Keratinocyte (primary cell): Measurements from ENCODE around the gene MAP3K20. TPM values are rescaled to one million over a fixed set of nuclear protein-coding genes. Genes with fewer than 3 reads are reported as not detected.

Experiments used
- DNase-seq: peaks from one replicate; pipeline ENCODE4 v3.0.0-alpha.2; 2011; ENCODE audit warnings: low read depth, missing footprints, low spot score
- FAIRE-seq: peaks from 2 replicates; lab custom pipeline; 2011; peaks lifted over from hg19 to GRCh38; lab: Jason Lieb, UNC
- H2AFZ ChIP-seq: 2 replicates; pipeline ENCODE4 v1.6.0; 2012; ENCODE audit warnings: low read length, control low read depth, inconsistent platforms; ENCODE audit not compliant: control insufficient read depth
- H3K27ac ChIP-seq: 2 replicates; pipeline ENCODE4 v1.5.1; 2011; ENCODE audit warnings: low read length; ENCODE audit not compliant: control insufficient read depth, insufficient read depth
- H3K27me3 ChIP-seq: 3 replicates; pipeline ENCODE4 v1.6.0; 2011; ENCODE audit warnings: low read length; ENCODE audit not compliant: control insufficient read depth, insufficient read depth; ENCODE audit errors: extremely low read depth
- H3K36me3 ChIP-seq, 2 experiments: 2 replicates in 1 of 2; 3 replicates in 1 of 2; pipeline ENCODE4 v1.5.1; 2011; ENCODE audit warnings: low read length in 2 of 2, mild to moderate bottlenecking in 1 of 2; ENCODE audit not compliant: control insufficient read depth in 2 of 2, insufficient read depth in 2 of 2; ENCODE audit errors: extremely low read depth in 1 of 2
- H3K4me1 ChIP-seq: 3 replicates; pipeline ENCODE4 v1.5.1; 2011; ENCODE audit warnings: low read length; ENCODE audit not compliant: control insufficient read depth, insufficient read depth; ENCODE audit errors: extremely low read depth
- H3K4me2 ChIP-seq: 3 replicates; pipeline ENCODE4 v1.6.0; 2011; ENCODE audit warnings: low read depth, low read length; ENCODE audit not compliant: control insufficient read depth, insufficient read depth; ENCODE audit errors: extremely low read depth
- H3K4me3 ChIP-seq, 3 experiments: fragments of 200-600 bp in 1 of 3; sonication (generic) in 1 of 3; 2 replicates in 2 of 3; 3 replicates in 1 of 3; pipeline ENCODE4 v1.5.1; 2011 to 2016; ENCODE audit warnings: low read length in 3 of 3, mild to moderate bottlenecking in 3 of 3, control low read depth in 2 of 3, inconsistent platforms in 1 of 3, low read depth in 1 of 3, mixed read lengths in 1 of 3, mixed run types in 1 of 3, moderate library complexity in 1 of 3; ENCODE audit not compliant: control insufficient read depth in 2 of 3, insufficient read depth in 2 of 3; ENCODE audit errors: extremely low read depth in 1 of 3
- H3K79me2 ChIP-seq: 2 replicates; pipeline ENCODE4 v1.6.0; 2012; ENCODE audit warnings: low read length; ENCODE audit not compliant: control insufficient read depth, insufficient read depth
- H3K9ac ChIP-seq: 3 replicates; pipeline ENCODE4 v1.6.0; 2011; ENCODE audit warnings: low read length; ENCODE audit not compliant: control insufficient read depth, insufficient read depth; ENCODE audit errors: extremely low read depth
- H3K9me1 ChIP-seq: 3 replicates; pipeline ENCODE4 v1.6.0; 2011; ENCODE audit warnings: low read length; ENCODE audit not compliant: control insufficient read depth, insufficient read depth; ENCODE audit errors: extremely low read depth
- H3K9me3 ChIP-seq: 2 replicates; pipeline ENCODE4 v1.5.1; 2012; ENCODE audit warnings: low read depth, low read length; ENCODE audit not compliant: control insufficient read depth
- H4K20me1 ChIP-seq: 3 replicates; pipeline ENCODE4 v1.6.0; 2011; ENCODE audit warnings: low read length; ENCODE audit not compliant: control insufficient read depth, insufficient read depth; ENCODE audit errors: extremely low read depth
- CTCF ChIP-seq, 3 experiments: IDR thresholded peaks in 1 of 3; conservative IDR thresholded peaks in 1 of 3; optimal IDR thresholded peaks in 1 of 3; 2 replicates in 2 of 3; 3 replicates in 1 of 3; pipeline versions ENCODE3 to v1.5.1; 2011; ENCODE audit warnings: low read length in 3 of 3, mild to moderate bottlenecking in 3 of 3, moderate library complexity in 2 of 3, control low read depth in 1 of 3, inconsistent platforms in 1 of 3; ENCODE audit not compliant: insufficient read depth in 2 of 3; ENCODE audit errors: extremely low read depth in 1 of 3
- EZH2 ChIP-seq: IDR thresholded peaks from one replicate; pipeline ENCODE4 v1.6.1; 2012; ENCODE audit warnings: inconsistent platforms, mild to moderate bottlenecking, low read length, moderate library complexity
- dilution Hi-C: fragments of 300-500 bp; cut with MboI; formaldehyde crosslinking; loops from one replicate; pipeline ENCODE4 v1.7.0; 2020; ENCODE audit warnings: low sequenced_read_pairs; ENCODE audit not compliant: extremely low pct_ligation_motif_present
- polyA plus RNA-seq, 5 experiments: library from polyadenylated mRNA; depleted of rRNA in 3 of 5; stranded (reverse) in 3 of 5; stranded (forward) in 1 of 5; unstranded in 1 of 5; fragments of >200 nt; gene quantifications; 1 replicate in 1 of 5; 2 replicates in 3 of 5; 3 replicates in 1 of 5; pipeline versions ENCODE4 v1.2.1 to v1.2.3, GENCODE V29; 2011 to 2012; ENCODE audit warnings: missing spikeins in 2 of 5, low read depth in 1 of 5, low replicate concordance in 1 of 5

Gene MAP3K20
- polyA plus RNA-seq, 1 donor (not counting 4 experiments of a cell fraction or from before 2014, with no cell fraction given), result 31.7 TPM

DNA sequence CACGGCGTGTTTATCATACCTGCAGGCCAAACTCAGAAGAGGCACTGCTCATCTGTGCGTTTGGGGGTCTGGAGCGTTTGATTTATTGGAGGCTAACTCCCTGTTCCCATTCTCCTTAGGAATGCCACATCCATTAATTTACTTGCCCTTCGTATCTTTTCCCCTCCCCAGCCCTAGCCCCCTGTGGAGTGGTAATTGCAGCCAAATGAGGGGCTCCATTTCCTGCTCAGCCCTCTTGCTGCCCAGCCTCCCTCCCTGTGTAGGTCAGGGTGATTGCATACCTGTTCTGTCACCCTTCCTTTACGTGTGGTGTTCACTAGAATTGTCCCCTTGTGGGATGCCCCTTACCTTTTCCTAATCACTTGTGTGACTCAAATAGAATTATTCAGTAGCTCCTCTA lies 120.4 kb downstream of the MAP3K20 start:
- no peak overlapping the region for H3K27ac ChIP-seq
- peaks cover 1 to 11% of the 10 kb centered on the region in 2 experiments for H3K36me3 ChIP-seq
- H3K9me1 ChIP-seq, result no peaks in the 10 kb centered on the region
- TF ChIP-seq EZH2 (no peak), CTCF (optimal IDR thresholded peaks at IDR 0.05 in 1 of 3, IDR thresholded peaks at IDR 0.05 in 1 of 3, conservative IDR thresholded peaks at IDR 0.05 in 1 of 3; ENCODE audit: extremely low read depth in 1 of 3, insufficient read depth in 2 of 3, low read length in 3 of 3) (no peak)
- H3K4me1 ChIP-seq, result peaks cover 14% of the 10 kb centered on the region
- no peaks in the 10 kb centered on the region for H3K79me2 ChIP-seq
- H3K9ac ChIP-seq, result no peak overlapping the region
- dilution Hi-C loops, result loop anchor here (25.0 kb wide), 1 partner anchor 159 kb away; no protein-coding TSS in a partner anchor
- H3K27me3 ChIP-seq, result no peaks in the 10 kb centered on the region
- FAIRE-seq (no peak), DNase-seq (no peak)
- H3K4me2 ChIP-seq, result no peak overlapping the region
- no peak overlapping the region for H2AFZ ChIP-seq
- no peak overlapping the region for H3K4me3 ChIP-seq
- H4K20me1 ChIP-seq, result no peaks in the 10 kb centered on the region
- no peaks in the 10 kb centered on the region for H3K9me3 ChIP-seq

DNA sequence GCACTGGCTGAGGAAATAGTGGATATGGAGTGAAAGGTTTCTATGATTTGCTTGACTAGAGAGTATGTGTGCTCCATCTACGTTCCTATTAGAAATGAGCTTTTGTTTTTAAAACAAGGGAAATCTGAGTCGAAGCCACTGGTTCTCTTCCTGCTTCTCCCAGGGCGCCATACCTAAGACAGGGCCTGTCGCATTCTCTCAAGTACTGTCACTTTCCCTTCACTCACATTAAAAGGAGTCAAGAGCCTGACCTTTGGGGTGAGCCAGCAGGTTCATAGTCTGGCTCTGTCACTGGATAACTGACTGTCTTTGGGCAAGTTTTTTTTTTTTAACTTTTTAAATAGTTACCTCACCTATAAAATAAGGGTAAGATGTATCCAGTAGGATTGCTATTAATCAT lies 121.0 kb downstream of the MAP3K20 start:
- Histone ChIP-seq H3K36me3 (peaks cover 1 to 8% of the 10 kb centered on the region in 2 experiments), H3K9ac (no peak overlapping the region), H2AFZ (no peak overlapping the region), H3K4me3 (no peak overlapping the region), H3K4me2 (no peak overlapping the region), H3K4me1 (peaks cover 9% of the 10 kb centered on the region), H4K20me1 (no peaks in the 10 kb centered on the region), H3K27me3 (no peaks in the 10 kb centered on the region), H3K79me2 (no peaks in the 10 kb centered on the region), H3K27ac (no peak overlapping the region), H3K9me1 (no peaks in the 10 kb centered on the region), H3K9me3 (no peaks in the 10 kb centered on the region)
- dilution Hi-C loops, result loop anchor here (25.0 kb wide), 1 partner anchor 159 kb away; no protein-coding TSS in a partner anchor
- TF ChIP-seq CTCF (optimal IDR thresholded peaks at IDR 0.05 in 1 of 3, IDR thresholded peaks at IDR 0.05 in 1 of 3, conservative IDR thresholded peaks at IDR 0.05 in 1 of 3; ENCODE audit: extremely low read depth in 1 of 3, insufficient read depth in 2 of 3, low read length in 3 of 3), result no peak
- TF ChIP-seq EZH2, result no peak
- DNase-seq, result no peak
- FAIRE-seq, result no peak
